ENCODE data around the gene TDRD7. TPM values are rescaled to one million over a fixed set of nuclear protein-coding genes. Genes with fewer than 3 reads are reported as not detected.

Gene TDRD7
- total and polyA plus RNA-seq, 2 experiments from 2014 or later, result 4.2 to 4.5 TPM

DNA sequence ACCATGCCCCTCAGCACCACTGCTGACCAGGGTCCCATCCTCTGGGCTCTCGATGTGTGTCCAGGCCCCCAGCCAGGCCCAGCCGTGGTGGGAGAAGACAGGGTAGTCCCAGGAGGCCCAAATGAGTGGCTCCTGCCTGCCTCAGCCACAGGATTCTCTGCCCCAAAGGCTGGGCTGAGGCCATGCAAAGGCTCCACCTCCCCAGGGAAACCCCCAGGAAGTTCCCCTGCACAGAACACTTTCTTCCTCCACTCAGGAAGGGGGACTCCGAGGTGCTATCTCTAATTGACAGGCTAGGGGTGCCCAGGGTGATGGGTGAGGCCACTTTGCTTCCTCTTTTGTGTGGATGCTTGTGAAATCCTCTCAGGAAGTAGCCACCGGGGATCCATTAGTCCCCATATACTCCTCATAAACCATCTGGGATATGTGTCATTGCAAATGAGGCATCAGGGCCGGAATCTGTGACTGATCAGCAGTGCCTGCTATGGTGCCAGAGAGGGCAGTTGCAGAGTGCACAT lies 23.1 kb upstream of the TDRD7 start:
- TF ChIP-seq, protein P1, sequence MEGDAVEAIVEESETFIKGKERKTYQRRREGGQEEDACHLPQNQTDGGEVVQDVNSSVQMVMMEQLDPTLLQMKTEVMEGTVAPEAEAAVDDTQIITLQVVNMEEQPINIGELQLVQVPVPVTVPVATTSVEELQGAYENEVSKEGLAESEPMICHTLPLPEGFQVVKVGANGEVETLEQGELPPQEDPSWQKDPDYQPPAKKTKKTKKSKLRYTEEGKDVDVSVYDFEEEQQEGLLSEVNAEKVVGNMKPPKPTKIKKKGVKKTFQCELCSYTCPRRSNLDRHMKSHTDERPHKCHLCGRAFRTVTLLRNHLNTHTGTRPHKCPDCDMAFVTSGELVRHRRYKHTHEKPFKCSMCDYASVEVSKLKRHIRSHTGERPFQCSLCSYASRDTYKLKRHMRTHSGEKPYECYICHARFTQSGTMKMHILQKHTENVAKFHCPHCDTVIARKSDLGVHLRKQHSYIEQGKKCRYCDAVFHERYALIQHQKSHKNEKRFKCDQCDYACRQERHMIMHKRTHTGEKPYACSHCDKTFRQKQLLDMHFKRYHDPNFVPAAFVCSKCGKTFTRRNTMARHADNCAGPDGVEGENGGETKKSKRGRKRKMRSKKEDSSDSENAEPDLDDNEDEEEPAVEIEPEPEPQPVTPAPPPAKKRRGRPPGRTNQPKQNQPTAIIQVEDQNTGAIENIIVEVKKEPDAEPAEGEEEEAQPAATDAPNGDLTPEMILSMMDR (IDR thresholded peaks at IDR 0.05; ENCODE audit: low read depth, low read length), result no peak
- H3K27ac ChIP-seq, result no peak overlapping the region
- no peaks in the 10 kb centered on the region for H3K36me3 ChIP-seq
- H3K4me1 ChIP-seq (ENCODE audit: low read depth), result no peaks in the 10 kb centered on the region
- no peaks in the 10 kb centered on the region for H3K27me3 ChIP-seq
- no peaks in the 10 kb centered on the region for H3K9me3 ChIP-seq (ENCODE audit: low read depth)
- H3K4me3 ChIP-seq, result no peak overlapping the region
- no peak for DNase-seq (ENCODE audit: low read depth in 1 of 2, low spot score in 1 of 2)

DNA sequence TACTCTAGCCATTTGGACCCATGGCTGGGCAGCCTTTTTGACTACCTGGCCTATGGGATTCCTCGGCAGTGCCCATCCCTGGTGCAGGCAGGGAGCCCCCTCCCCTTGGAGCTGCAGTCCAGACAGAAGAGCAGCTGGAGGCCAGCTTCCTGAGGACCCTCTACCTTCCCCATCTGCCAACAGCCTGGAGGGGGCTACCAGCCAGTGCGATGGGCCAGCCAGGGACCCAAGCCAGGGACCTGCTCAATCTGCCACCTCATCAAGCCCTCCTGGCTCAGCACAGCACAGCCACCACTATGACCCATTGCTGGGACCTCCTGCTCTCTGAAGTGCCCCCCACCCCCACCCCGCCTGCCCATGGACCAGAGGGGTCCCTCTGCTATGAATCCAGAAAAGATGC lies 22.6 kb upstream of the TDRD7 start:
- no peaks in the 10 kb centered on the region for H3K27me3 ChIP-seq
- no peaks in the 10 kb centered on the region for H3K36me3 ChIP-seq
- H3K27ac ChIP-seq, result no peak overlapping the region
- no peaks in the 10 kb centered on the region for H3K9me3 ChIP-seq (ENCODE audit: low read depth)
- TF ChIP-seq, protein P1 (IDR thresholded peaks at IDR 0.05; ENCODE audit: low read depth, low read length), result no peak
- DNase-seq (ENCODE audit: low read depth in 1 of 2, low spot score in 1 of 2), result no peak
- no peaks in the 10 kb centered on the region for H3K4me1 ChIP-seq (ENCODE audit: low read depth)
- no peak overlapping the region for H3K4me3 ChIP-seq

DNA sequence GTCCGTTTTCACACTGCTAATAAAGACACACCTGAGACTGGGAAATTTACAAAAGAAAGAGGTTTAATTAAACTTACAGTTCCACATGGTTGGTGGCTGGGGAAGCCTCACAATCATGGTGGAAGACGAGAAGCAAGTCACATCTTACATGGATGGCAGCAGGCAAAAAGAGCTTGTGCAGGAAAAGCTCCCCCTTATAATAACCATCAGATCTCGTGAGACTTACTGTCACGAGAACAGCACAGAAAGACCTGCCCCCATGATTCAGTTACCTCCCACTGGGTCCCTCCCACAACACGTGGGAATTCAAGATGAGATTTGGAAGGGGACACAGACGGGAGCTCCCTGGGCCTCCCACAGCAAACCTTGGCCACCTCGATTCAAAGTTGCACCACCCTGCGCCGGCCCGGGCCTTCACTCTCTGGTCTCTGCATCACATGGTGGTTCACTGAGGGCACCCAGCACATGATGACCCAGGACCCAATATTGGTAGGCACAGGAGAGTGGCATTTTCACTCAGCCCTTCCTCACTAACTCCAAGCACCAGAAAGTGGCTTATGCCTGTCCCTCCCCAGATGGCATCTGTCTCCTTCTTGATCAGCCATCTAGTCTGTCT lies 21.0 kb upstream of the TDRD7 start:
- no peak for DNase-seq (ENCODE audit: low read depth in 1 of 2, low spot score in 1 of 2)
- no peak overlapping the region for H3K27ac ChIP-seq
- H3K27me3 ChIP-seq, result no peaks in the 10 kb centered on the region
- no peaks in the 10 kb centered on the region for H3K9me3 ChIP-seq (ENCODE audit: low read depth)
- TF ChIP-seq, protein P1 (IDR thresholded peaks at IDR 0.05; ENCODE audit: low read depth, low read length), result no peak
- no peaks in the 10 kb centered on the region for H3K36me3 ChIP-seq
- H3K4me3 ChIP-seq, result no peak overlapping the region
- H3K4me1 ChIP-seq (ENCODE audit: low read depth), result no peaks in the 10 kb centered on the region

DNA sequence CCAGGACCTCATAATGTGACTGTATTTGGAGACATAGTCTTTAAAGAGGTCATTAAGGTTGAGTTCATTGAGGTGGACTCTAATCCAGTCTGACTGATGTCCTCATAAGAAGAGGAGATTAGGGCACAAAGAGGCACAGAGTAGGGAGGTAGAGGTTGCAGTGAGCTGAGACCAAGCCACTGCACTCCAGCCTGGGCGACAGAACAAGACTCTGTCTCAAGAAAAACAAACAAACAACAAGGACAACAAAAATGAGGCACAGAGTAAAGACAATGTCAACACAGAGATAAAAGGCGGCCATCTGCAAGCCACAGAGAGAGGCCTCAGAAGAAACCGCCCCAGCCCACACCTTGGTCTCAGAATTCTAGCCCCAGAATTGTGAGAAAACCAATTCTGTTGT lies 17.0 kb upstream of the TDRD7 start:
- TF ChIP-seq, protein P1 (IDR thresholded peaks at IDR 0.05; ENCODE audit: low read depth, low read length), result no peak
- no peaks in the 10 kb centered on the region for H3K9me3 ChIP-seq (ENCODE audit: low read depth)
- no peak overlapping the region for H3K27ac ChIP-seq

DNA sequence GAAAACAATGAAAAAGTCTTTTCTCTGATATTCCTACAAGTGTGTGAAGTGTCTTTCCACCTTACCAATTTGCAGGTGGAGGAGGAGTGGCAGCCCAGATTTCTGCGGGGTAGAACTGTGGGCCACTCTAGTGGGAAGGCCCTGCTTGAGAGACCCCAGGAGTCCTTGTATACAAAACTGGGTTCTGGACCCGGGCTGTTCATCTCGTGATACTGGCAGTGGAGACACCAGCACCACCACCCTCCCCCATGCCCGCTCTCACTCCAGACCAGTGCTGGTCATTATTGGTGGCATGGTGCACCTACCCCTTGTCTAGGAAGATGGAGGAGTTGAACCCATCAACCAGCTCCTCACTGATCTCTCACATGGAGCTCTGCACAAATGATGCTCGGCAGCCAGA lies 16.2 kb upstream of the TDRD7 start:
- Histone ChIP-seq H3K36me3 (no peaks in the 10 kb centered on the region), H3K4me3 (no peak overlapping the region), H3K27me3 (no peaks in the 10 kb centered on the region), H3K4me1 (ENCODE audit: low read depth) (no peaks in the 10 kb centered on the region), H3K27ac (no peak overlapping the region), H3K9me3 (ENCODE audit: low read depth) (no peaks in the 10 kb centered on the region)
- no peak for DNase-seq (ENCODE audit: low read depth in 1 of 2, low spot score in 1 of 2)
- TF ChIP-seq, protein P1 (IDR thresholded peaks at IDR 0.05; ENCODE audit: low read depth, low read length), result no peak

More for the DNA sequence above, 17.0 kb upstream of the TDRD7 start:
- Histone ChIP-seq H3K4me1 (ENCODE audit: low read depth) (no peaks in the 10 kb centered on the region), H3K36me3 (no peaks in the 10 kb centered on the region), H3K27me3 (no peaks in the 10 kb centered on the region), H3K4me3 (no peak overlapping the region)
- no peak for DNase-seq (ENCODE audit: low read depth in 1 of 2, low spot score in 1 of 2)

Data from cardiac muscle cell (in vitro differentiated cells and primary cell).